SK-N-SH (cell line): ENCODE data around the gene PHACTR3.

Experiments used
- EZH2phosphoT487 ChIP-seq: fragments of 200-600 bp; sonication (generic); IDR thresholded peaks from 2 replicates; pipeline ENCODE4 v1.6.1; 2017; ENCODE audit warnings: low read depth, mixed run types, mild to moderate bottlenecking, antibody characterized with exemption, moderate library complexity, borderline replicate concordance
- FOXJ3 ChIP-seq: sonication (generic); formaldehyde crosslinking; IDR thresholded peaks from 2 replicates; pipeline ENCODE4 v1.5.1; 2020; ENCODE audit warnings: mild to moderate bottlenecking, missing genetic modification reagents
- MXI1 ChIP-seq: IDR thresholded peaks from 2 replicates; pipeline ENCODE4 v1.6.1; 2012; ENCODE audit warnings: mild to moderate bottlenecking, low read depth, low read length, improper control_type of control experiment
- POLR2AphosphoS5 ChIP-seq: IDR thresholded peaks from 2 replicates; pipeline ENCODE4 v1.6.1; 2012; ENCODE audit warnings: low read depth, low read length
- SMC3 ChIP-seq: IDR thresholded peaks from 2 replicates; pipeline ENCODE4 v1.6.1; 2012; ENCODE audit warnings: low read depth, low read length, improper control_type of control experiment
- TF ChIP-seq, protein P1 (sequence below): IDR thresholded peaks from 2 replicates; pipeline ENCODE4 v1.4.0; 2012; ENCODE audit warnings: low read depth
- TF ChIP-seq, protein P2 (sequence below): fragments of 200-600 bp; sonication (generic); IDR thresholded peaks from 2 replicates; pipeline ENCODE4 v1.6.1; 2017; ENCODE audit warnings: antibody characterized with exemption, mild to moderate bottlenecking, moderate library complexity
- TF ChIP-seq, protein P3 (sequence below): IDR thresholded peaks from 2 replicates; pipeline ENCODE4 v1.4.0; 2012; ENCODE audit warnings: low read depth, borderline replicate concordance

DNA sequence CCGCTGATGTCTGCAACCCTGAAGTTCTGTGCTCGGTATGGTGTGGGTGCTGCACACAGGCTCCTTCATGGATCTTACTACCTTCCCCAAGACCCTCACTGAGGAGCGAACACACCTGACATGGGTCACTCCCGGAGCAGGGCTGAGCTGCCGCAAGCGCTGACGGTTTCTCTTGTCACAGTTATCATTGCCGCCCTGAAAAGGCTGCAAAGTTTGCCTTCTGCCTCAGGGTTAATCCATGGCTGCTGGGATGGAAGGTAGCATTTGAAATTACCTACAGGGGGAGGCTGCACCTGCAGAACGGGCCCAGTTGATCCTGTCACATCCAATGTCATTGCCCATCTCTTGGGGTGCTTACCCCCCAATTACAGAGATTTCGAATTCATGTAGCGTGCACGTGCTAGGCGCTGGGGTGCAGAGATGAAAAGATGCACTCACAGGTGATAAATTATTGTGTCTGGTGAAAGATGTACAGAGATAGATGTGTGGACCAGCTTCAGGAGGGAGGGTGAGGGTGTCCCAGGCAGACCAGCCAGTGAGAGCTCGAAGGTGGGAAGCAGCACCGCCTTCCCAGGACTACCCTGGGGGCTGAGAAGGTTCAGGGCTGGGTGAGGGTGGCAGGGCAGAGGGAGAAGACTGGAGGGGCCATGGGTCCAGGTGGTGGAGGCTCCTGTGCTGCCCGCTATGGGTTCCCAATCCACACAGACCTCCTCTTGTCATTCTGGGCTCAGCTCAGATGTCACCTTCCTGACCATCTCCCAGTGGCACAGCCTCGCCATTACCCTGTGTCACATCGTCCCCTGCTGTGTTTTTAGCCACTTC lies 209.0 kb downstream of the PHACTR3 start:
- TF ChIP-seq, protein P1, sequence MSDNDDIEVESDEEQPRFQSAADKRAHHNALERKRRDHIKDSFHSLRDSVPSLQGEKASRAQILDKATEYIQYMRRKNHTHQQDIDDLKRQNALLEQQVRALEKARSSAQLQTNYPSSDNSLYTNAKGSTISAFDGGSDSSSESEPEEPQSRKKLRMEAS = no peak
- TF ChIP-seq SMC3 (no peak), FOXJ3 (CRISPR knock-in tag) (no peak), MXI1 (no peak), POLR2AphosphoS5 (no peak), EZH2phosphoT487 (no peak)
- TF ChIP-seq, protein P2, sequence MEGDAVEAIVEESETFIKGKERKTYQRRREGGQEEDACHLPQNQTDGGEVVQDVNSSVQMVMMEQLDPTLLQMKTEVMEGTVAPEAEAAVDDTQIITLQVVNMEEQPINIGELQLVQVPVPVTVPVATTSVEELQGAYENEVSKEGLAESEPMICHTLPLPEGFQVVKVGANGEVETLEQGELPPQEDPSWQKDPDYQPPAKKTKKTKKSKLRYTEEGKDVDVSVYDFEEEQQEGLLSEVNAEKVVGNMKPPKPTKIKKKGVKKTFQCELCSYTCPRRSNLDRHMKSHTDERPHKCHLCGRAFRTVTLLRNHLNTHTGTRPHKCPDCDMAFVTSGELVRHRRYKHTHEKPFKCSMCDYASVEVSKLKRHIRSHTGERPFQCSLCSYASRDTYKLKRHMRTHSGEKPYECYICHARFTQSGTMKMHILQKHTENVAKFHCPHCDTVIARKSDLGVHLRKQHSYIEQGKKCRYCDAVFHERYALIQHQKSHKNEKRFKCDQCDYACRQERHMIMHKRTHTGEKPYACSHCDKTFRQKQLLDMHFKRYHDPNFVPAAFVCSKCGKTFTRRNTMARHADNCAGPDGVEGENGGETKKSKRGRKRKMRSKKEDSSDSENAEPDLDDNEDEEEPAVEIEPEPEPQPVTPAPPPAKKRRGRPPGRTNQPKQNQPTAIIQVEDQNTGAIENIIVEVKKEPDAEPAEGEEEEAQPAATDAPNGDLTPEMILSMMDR = no peak
- TF ChIP-seq, protein P3, sequence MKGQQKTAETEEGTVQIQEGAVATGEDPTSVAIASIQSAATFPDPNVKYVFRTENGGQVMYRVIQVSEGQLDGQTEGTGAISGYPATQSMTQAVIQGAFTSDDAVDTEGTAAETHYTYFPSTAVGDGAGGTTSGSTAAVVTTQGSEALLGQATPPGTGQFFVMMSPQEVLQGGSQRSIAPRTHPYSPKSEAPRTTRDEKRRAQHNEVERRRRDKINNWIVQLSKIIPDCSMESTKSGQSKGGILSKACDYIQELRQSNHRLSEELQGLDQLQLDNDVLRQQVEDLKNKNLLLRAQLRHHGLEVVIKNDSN = no peak
